GM10266 (cell line): ENCODE measurements around the gene FAM78B.

Source experiments
- DNase-seq: peaks from one replicate; pipeline ENCODE4 v3.0.0; 2012; ENCODE audit errors: extremely low spot score
- TF ChIP-seq, protein P1 (sequence below): IDR thresholded peaks from 2 replicates; pipeline ENCODE4 v1.5.1; 2012; ENCODE audit warnings: mild to moderate bottlenecking, low read depth; ENCODE audit not compliant: control insufficient read depth, insufficient read depth; ENCODE audit errors: missing control alignments

Gene FAM78B

DNA sequence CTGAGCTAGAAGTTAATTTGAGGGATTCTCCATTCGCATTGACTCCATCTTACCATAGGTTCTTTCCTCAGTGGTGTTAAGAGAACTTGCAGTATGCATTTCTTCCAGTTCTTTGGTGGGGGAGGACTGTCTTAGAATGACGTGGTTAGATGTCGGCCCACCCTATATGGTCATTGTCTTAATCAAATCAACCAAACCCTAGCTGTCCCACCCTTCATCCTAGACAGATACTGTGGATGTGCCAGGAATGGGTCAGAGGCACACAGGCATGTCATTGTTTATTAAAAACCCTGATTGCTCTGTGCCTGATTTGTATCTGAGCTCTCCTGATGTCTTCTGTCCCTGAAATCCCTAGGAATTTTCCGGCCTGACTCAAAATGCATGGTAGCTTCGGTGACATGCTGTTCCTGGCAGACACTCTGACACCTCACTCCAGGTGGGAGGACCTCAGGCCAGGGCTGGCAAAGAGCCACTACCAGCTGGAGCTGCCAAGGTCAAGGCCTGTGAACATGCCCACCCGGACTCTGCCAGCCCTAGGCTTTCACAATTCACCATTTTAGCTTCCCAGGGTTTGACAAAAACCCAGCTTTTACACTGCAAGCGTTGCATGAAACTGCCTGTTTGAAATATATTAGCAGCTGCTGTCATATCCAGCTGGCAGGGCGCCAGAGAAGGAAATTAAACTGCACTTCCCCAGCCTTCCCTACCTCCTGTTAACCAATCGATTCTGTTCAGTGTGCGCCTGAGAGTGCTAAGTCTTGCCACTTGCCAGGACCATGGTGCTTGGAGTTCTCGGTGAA is 134.0 kb downstream of the FAM78B start:
- no peak for DNase-seq
- TF ChIP-seq, protein P1, sequence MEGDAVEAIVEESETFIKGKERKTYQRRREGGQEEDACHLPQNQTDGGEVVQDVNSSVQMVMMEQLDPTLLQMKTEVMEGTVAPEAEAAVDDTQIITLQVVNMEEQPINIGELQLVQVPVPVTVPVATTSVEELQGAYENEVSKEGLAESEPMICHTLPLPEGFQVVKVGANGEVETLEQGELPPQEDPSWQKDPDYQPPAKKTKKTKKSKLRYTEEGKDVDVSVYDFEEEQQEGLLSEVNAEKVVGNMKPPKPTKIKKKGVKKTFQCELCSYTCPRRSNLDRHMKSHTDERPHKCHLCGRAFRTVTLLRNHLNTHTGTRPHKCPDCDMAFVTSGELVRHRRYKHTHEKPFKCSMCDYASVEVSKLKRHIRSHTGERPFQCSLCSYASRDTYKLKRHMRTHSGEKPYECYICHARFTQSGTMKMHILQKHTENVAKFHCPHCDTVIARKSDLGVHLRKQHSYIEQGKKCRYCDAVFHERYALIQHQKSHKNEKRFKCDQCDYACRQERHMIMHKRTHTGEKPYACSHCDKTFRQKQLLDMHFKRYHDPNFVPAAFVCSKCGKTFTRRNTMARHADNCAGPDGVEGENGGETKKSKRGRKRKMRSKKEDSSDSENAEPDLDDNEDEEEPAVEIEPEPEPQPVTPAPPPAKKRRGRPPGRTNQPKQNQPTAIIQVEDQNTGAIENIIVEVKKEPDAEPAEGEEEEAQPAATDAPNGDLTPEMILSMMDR, result no peak

DNA sequence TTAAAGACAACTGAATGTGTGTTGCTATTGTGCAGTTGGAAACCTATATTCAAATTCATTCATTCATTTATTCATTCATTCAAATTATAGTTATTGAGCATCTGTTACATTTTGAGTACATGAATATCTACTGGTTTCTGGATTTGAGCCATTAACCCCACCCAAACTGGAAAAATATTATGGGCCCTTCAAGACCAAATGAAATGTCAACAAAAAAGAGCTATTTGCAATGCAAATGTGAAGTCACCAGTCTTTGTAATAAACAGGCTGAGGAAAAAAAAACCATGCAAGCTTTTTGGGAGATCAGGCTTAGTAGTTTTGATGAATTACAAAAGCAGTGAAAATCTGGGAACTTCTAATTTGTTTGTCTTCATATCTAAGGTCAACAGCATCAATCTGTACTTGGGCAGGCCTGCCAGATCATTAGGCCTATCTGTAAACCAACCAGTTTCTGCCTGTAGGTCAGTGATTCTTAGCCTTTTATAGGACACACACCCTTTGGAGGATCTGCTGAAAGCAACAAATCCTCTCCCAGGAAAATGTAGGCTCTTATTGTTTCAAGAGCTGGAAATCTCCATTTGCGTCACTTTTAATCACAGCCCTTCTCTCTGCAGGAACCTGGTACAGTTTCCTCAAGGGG is 134.7 kb downstream of the FAM78B start:
- TF ChIP-seq, protein P1, result no peak
- no peak for DNase-seq

DNA sequence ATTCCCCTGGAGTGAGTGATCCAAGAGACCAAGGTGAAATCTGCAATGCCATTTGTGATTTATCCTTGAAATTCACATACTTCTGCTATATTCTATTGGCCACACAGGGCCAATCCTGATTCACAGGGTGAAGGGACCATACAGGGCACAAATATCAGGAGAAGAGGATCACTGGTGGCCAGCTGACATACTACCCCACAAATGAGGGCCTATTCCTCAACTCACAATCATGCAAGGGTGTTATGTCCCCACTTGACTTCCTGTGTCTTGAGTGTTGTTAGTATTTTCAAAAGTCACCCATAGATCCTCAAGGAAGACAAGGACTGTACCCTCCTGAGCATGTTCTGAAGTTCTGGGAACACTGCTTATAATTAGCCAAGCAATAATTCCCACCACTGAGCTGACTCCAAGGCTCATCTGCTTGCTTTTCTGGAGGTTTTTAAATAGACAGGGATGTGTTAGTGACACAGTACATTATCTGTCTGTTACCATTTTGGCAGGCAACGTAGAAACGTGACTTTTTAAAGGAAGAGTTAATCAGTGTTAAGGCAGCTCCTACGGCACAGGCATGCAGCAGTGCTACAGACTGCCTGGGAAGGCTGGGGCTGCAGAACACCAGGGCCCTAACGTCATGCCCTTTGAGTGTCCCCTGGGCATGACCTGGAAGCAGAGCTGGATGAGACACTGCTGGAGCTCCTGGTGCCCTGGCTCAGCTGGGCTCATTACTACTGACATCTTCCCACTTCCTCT is 137.4 kb downstream of the FAM78B start:
- TF ChIP-seq, protein P1, result no peak
- no peak for DNase-seq

DNA sequence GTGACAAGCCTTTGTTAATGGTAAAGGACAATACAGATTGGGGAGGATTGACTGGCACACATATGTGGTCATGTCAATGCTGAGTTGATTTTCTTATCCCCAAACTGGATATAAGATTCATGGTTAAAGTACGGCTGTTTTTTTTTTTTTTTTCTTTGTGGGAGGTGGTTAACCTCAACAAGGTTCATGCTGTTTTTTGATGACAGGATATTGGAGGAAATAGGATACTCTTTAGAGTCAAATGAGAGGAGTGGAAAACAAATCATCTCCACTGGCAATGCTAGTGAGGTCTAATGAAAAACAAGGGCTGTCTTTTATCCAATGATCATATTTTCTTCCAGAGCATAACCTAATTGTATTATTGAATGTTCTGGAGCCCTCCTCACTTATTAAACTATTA is 140.2 kb downstream of the FAM78B start:
- TF ChIP-seq, protein P1, result no peak
- no peak for DNase-seq

DNA sequence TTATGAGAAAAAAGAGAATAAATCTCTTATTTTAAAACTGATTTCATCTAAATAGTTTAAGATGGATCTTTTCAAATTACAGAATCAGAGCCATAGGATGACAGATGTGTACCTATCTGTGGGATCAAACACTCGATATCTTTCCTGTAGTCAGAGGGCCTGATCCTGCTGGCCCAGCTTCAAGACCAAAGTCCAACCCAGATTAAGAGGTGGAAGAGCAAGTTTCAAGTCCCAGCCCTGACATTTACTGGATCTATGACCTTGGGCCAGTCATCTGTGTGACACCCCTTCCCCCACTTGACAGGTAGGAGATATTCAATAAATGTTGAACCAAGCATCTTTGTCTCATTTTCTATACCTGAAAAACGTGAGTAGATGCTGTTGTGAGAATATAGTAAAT is 140.7 kb downstream of the FAM78B start:
- TF ChIP-seq, protein P1, result no peak
- DNase-seq, result no peak

DNA sequence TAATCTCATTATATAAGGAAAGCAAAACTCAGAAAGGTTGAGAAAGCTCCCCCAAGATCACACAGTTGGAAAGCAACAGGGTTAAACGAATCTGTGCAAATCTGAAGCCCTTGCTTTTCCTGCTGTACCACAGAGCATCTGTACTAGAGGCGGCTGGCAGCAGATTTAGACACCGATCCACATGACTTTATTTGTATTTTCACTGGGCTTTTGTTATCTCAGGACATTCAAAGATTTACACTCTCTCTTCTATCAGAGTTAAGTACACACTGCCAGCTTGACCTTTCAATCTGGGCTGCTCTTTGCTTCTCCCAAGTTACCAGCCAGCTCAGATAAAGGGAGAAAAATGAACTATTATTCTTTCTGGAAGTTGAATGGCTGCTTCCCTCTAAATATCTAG is 146.6 kb downstream of the FAM78B start:
- TF ChIP-seq, protein P1, result no peak
- DNase-seq, result no peak
